GM18517 (cell line): ENCODE measurements around the gene NMUR1.

Source experiments
- ATAC-seq: cut with Tn5 transposase; IDR thresholded peaks from one replicate; pipeline ENCODE4 v1.9.1; 2021; ENCODE audit warnings: mild to moderate bottlenecking, moderate library complexity; ENCODE audit not compliant: unreplicated experiment

The NMUR1 gene

GRCh38 chr2:231488331-231488730, 41.9 kb downstream of the NMUR1 start:
- no peak for ATAC-seq

DNA sequence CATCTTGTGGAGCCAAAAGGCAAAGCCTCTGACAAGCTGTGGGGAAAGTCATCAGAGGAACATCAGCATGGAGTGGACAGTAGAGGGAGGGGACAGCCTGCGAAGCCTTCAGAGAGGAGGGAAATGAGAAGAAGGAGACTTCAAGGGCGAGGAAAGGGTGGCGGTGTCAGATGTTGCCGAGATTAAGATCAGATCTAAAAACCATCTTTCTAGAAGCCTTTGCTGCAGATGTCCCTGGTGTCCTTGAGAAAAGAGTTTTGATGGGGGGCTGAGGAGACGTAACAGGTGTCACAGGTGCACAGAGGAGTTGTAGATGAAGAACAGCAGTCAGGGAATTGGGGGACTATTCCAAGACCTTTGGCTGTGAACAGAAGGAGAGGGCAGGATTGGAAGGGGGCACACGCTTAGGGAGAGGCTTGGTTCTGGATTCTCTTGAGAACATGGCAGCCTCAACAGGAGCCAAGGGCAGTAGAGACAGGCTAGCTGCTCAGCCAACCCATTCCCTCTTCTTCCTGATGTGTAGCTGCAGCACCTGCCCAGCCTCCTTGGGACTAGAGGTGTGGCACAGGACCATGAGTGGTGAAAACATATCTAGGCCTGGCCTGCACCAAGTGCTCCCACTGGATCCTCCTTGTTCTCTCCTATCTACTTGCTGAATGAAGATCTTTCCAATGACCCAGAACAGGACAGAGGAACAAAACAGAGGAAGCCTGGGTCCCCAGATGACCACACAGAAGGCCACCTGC, 43.2 kb downstream of the NMUR1 start:
- no peak for ATAC-seq

DNA sequence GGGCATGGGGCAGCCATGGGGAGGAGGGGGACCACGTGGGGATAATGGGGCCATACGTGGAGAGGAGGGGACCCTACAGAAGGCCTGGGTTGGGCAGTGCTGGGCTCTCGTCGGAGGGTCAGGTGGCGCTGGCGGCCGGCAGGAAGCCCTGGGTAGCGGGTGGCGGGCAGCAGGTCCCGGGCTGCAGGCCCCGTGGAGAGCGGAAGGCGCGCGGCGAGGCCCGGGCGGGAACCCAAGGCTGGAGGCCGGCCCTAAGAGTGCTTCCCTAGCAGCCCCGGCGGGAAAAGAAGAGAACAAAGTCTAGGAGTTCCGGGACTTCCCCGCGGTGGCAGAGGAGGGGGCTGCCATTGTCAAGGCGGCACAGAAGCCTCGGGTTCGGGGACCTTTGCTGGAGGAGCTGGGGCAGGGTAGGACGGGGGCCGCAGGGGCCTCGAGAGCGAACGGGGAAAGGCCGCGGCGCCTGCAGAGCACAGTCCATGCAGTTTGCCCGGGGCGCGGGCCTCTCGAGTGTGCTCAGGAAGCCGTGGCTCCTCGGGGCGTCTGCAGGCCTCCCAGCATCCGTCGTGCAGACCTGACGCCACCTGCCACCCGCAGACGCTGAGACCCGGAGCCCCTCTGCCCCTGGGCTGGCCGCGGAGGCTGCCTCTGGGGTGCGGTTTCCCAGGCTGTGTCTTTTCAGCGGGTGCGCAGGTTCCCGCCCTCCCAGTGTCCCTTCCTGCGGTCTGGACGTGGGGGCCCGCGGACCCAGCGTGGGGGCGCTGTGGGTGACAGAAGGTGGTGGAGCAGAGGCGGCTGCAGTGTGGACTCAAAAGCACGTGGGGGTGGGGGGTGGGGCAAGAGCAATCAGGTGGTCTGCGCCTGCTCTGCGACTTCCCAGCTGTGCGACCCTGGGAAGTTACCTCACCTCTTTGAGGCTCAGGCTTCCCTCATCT, 46.6 kb downstream of the NMUR1 start:
- ATAC-seq, result no peak

DNA sequence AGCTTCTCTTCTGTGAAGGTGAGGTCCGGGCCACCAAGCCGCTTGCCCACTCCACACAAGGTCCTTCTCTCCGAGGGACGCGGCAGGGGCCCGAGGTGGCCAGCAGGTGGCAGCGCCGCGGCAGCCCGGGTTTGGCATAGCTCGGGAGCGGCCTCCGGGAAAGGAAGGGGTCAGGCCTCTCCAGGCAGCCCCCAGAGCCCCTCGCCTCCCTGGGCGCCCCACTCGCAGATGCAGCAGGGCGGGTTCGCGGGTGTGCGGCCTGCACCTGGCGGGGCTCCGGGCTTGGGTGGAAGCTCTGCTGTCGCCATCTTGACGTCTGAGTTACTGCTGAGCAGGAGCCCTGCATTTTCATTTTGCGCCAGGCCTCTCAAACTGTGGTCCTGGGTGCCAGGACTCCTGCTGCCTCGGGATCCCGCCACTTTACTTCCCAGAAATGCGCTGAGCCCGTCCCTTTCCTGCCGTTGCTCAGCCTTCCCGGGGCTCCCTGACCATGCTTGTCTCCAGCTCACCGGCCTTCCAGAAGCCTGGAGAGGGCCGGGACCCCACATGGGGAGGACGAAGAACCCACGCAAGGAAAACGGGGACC, 47.3 kb downstream of the NMUR1 start:
- ATAC-seq, result peak; percentile 59

DNA sequence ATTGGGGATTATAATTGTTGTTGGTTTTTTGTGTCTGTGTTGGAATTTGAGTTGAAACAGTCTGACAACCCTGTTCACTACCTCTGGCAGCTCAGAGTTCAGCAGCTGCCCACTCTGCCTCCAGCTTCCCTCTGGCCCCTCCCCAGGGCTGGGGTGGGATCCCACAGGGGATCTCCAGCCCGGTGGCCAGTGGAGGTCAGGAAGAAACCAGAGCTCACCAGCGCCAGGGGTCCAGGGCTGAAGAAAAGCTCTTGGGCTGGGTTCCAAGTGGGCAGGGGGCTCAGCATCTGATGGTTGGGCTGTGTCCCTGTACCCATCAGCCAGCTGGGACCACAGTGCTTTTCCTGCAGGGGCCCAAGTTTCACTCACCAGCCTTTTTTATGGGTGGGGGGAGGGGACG, 49.5 kb downstream of the NMUR1 start:
- ATAC-seq, result no peak

DNA sequence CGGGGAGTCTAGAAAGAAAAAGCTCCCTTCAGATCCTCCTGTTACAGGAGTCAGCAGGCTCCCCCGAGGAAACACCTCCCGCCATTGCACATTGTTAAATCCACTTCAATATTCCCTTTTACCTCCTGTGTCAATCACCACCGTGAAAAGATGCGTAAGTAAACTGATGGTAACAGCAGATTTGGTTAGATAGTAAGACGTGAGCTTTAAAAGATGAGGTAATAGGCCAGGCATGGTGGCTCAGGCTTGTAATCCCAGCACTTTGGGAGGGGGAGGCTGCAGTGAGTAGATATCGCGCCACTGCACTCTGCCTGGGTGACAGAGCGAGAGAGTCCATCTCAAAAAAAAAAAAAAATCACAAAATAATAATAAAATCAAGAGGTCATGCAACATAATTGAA, 50.8 kb downstream of the NMUR1 start:
- ATAC-seq, result no peak

- no peak for ATAC-seq
Observed at GRCh38 chr2:231476920-231477319, 53.3 kb downstream of the NMUR1 start.

DNA sequence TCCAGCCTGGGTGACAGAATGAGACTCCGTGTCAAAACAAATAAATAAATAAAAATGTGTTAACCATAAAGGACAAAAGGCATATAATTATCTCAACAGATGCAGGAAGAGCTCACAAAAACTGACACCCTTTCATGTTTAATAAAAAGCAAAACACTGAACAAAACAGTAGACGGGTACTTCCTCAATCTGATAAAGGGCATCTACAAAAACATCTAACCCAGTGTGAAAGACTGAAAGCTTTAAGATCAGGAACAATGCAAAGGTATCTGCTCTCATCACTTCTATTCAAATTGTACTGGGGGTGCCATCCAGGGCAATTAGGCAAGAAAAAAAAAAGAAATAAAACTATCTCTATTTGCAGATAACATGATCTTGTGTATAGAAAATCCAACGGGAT, 54.3 kb downstream of the NMUR1 start:
- ATAC-seq, result no peak
